GM12873 (cell line): ENCODE results near the gene XG.

Experiments
- CTCF ChIP-seq: IDR thresholded peaks from 2 replicates; pipeline ENCODE4 v1.5.1; 2012; ENCODE audit warnings: low read depth, mild to moderate bottlenecking, moderate library complexity, low read length, control low read depth; ENCODE audit not compliant: insufficient read depth; ENCODE audit errors: missing control alignments

The XG gene

DNA sequence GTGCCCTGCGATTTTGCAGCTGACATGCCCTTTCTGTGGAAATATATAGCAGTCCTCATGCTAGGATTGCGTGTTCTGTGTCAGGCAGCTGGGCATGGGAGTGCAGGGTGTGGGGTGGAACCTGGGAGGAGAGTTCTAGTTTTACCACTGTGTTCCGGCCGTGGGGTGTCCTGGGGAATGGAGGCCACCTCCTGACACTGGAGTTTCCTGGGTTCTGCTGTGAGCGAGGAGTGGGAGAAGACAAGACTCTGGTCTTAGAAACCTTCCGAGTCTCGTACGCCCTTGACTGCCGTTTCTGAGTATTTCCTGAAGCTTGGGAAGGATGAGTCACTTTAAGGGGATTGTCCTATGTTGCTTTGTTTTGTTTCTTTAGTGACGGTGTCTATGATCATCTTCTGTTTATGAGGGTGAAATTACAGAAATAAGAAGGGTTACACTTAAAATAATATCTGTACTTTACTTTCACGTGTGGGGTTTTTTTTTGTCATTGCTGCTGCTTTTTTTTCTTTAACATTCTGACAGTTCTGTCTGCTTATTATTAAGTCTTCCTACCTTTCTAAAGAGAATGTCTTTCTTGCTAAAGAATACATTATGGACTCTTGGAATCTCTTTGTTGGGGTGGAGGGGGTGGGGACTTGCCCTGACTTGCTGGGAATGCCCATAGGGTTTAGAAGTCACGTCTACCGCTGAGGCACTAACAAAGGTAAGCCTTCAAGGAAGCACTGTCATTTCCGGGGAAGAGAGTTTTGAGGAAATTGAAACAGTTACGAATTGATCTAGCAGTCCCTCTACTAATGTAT is 41.6 kb upstream of the XG start:
- TF ChIP-seq CTCF, result no peak

GRCh38 chrX:2711441-2711840 is 40.4 kb upstream of the XG start:
- TF ChIP-seq CTCF, result no peak

GRCh38 chrX:2712428-2712827 is 39.4 kb upstream of the XG start:
- no peak for TF ChIP-seq CTCF

DNA sequence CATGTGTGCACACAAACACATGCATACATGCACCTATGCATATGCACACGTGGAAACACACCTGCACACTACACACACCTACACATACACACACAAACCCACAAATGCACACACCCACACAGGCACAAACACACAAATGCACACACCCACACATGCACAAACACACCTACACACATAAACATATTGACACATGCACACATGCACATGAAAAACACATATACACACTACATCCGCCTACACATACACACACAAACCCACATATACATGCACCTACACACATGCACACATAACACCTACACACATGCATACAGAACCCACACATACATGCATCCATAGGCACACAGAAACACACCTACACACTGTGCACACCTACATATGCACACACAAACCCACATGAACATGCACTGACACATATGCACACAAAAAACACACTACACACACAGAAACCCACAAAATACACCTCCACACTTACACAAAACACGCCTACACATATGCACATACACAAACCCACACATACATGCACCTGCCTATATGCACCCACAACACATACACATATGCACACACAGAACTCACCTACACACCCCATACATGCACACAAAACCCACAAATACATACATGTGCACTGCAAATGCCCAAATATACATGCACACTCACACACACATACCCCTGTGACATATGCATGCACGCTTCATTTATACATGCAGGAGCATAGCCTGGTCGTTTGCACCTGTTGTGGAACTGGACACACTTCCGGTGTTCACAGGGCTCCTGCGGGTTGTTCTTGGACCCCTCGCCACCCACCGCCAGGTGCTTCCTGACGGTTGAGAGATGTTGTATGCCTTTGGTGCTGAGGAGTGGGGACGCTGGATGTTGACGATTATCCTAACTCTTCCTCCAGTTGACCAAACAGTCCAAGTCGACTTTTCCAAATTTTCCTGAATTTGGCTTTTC is 38.7 kb upstream of the XG start:
- TF ChIP-seq CTCF, result no peak

DNA sequence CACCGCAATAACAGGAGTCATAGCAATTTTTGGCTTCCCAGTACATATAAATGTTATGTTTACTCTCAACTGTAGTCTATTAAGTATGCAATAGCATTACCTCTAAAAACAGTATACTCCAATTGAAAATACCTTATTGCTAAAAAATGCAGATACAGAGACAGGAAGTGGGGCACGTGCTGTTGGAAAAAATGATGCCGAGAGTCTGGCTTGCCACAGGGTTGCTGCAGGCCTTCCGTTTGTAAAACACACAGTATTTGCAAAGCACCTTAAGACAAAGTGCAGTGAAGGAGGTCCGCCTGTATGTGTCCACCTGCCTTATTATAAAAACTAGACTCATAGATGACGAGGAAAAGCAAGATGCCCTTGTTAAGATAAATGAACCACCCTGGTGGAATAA is 37.3 kb upstream of the XG start:
- no peak for TF ChIP-seq CTCF

GRCh38 chrX:2715066-2715600 is 36.7 kb upstream of the XG start:
- TF ChIP-seq CTCF, result no peak

DNA sequence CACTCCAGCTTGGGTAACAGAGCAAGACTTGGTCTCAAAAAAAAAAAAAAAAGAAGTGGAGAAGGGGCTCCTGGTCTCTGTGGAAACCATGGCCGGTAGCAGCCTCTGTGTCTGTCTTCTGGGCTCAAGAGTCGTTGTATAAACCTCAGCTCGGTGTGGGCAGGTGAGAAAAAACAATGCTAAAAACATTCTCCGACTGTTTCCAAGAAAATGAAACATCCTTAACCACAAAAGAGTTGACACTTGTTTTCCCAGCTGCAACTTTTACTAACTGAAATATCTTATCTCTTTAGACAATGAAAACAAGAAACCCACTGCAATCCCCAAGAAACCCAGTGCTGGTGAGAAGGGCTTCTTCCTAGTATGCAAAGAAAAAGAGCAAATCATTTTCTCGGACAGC is 34.5 kb upstream of the XG start:
- no peak for TF ChIP-seq CTCF
